Kidney epithelial cell (primary cell): ENCODE results near the gene PTGIS. TPM values are rescaled to one million over a fixed set of nuclear protein-coding genes. Genes with fewer than 3 reads are reported as not detected.

ENCODE experiments used
- DNase-seq: peaks from one replicate; pipeline ENCODE4 v3.0.0-alpha.2; 2010; ENCODE audit warnings: low read depth
- H3K27me3 ChIP-seq: 2 replicates; pipeline ENCODE4 v1.6.0; 2011; ENCODE audit warnings: low read length; ENCODE audit not compliant: control insufficient read depth, insufficient read depth
- H3K36me3 ChIP-seq: 2 replicates; pipeline ENCODE4 v1.5.1; 2011; ENCODE audit warnings: low read length; ENCODE audit not compliant: control insufficient read depth, insufficient read depth
- H3K4me3 ChIP-seq: 2 replicates; pipeline ENCODE4 v1.5.1; 2011; ENCODE audit warnings: low read depth, mild to moderate bottlenecking, control low read depth, low read length
- total RNA-seq: library from RNA; depleted of rRNA; stranded (reverse); fragments of >200 nt; gene quantifications from 2 replicates; pipeline ENCODE4 v1.2.3, GENCODE V29; 2015
- TF ChIP-seq, protein P1 (sequence below): IDR thresholded peaks from 2 replicates; pipeline ENCODE4 v1.5.1; 2011; ENCODE audit warnings: mild to moderate bottlenecking, moderate library complexity, low read length, control low read depth, inconsistent platforms; ENCODE audit not compliant: insufficient read depth, poor library complexity, severe bottlenecking

The PTGIS gene
- total RNA-seq, 1 donor from 2014 or later, result 0.88 TPM

DNA sequence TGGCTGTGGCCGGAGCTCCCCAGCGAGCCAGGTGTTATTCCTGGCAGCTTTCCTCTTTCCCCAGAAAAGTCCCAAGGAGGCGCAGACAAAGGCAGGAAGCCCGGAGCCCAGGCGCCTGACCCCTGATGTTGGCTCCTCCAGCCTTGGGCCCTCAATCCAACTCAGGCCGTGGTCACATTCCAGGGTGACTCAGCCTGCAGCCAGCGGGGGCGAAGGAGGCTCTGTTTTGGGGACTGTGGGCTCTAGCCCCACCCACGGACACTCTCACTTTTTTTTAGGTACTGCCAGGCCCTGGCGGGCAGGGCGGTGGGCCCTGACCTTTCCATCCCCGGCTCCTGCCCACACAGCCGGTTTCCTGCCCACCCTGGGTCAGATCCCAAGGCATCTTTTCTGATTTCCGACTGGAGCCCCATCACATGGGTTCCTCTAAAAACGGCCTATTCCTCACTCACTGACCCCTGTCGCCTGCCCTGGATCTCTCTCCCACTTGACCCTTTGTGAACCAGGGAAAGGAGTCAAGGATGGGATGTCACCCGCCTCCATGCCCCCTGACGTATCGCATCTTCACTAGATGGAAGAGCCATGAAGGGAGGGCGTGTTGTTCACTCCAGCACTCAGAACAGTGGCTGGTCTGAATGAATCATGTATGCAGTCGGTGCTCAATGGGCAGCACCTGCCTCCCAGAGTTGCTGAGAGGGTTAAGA, 5.5 kb downstream of the PTGIS start:
- H3K36me3 ChIP-seq, result no peaks in the 10 kb centered on the region
- TF ChIP-seq, protein P1, sequence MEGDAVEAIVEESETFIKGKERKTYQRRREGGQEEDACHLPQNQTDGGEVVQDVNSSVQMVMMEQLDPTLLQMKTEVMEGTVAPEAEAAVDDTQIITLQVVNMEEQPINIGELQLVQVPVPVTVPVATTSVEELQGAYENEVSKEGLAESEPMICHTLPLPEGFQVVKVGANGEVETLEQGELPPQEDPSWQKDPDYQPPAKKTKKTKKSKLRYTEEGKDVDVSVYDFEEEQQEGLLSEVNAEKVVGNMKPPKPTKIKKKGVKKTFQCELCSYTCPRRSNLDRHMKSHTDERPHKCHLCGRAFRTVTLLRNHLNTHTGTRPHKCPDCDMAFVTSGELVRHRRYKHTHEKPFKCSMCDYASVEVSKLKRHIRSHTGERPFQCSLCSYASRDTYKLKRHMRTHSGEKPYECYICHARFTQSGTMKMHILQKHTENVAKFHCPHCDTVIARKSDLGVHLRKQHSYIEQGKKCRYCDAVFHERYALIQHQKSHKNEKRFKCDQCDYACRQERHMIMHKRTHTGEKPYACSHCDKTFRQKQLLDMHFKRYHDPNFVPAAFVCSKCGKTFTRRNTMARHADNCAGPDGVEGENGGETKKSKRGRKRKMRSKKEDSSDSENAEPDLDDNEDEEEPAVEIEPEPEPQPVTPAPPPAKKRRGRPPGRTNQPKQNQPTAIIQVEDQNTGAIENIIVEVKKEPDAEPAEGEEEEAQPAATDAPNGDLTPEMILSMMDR, result no peak
- DNase-seq, result no peak
- H3K4me3 ChIP-seq, result no peak overlapping the region
- H3K27me3 ChIP-seq, result peaks cover 3% of the 10 kb centered on the region

DNA sequence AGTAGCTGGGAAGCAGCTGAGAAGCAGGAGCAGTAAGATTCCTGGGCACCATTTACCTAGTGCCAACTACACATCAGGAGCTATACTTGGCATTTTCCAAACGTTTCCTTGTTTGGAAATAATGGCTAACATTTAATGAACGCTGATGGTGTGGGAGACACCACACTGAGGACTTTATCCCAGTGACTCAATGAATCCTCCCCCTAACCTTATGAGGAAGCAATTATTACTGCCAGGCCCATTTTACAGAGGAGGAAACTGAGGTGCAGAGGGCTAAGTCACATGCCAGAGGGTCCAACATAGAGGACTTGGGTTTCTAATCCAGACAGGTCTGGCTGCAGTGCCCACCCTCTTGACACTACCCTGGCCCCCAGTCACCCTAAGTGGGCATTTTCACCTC, 6.1 kb downstream of the PTGIS start:
- Histone ChIP-seq H3K4me3 (no peak overlapping the region), H3K36me3 (no peaks in the 10 kb centered on the region), H3K27me3 (no peaks in the 10 kb centered on the region)
- DNase-seq, result no peak
- TF ChIP-seq, protein P1, result no peak

DNA sequence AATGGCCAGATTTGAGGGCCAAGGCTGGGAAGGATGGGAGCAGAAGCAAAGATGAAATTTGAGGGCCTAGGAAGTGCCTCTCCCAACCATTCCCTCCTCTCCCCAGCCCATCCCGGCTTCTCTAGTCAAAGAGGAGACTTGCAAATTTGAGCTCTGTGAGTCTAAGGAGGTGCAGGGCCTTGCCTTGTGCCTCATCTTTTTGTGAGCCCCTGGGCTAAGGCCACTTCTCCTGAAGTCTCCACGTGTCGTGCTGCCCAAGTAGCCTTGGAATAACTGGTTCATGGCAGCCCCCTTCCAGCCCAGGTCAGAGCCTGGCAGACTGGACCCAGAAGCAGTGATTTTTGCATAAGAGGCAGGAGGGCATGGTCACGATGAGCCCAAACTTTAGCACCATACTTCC, 6.7 kb downstream of the PTGIS start:
- no peak for DNase-seq
- H3K27me3 ChIP-seq, result no peaks in the 10 kb centered on the region
- TF ChIP-seq, protein P1, result no peak
- H3K36me3 ChIP-seq, result no peaks in the 10 kb centered on the region
- H3K4me3 ChIP-seq, result no peak overlapping the region

DNA sequence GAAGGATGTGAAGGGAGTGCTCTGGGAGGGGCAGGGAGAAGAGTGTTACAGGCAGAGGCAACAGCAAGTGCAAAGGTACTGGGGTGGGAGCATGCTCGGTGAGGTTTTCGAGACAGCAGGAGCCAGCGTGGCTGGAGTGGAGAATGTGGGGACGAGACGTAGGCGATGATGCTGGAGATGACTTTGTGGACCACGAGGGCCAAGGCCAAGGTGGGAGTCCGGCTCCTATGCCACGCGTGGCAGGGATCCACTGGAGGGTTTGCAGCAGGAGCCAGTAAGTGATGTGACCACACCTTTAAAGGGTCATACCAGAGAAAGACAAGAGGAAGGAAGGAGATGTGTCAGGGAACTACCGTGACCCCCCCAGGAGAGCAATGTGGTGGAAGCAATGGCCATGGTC, 7.3 kb downstream of the PTGIS start:
- no peak overlapping the region for H3K4me3 ChIP-seq

DNA sequence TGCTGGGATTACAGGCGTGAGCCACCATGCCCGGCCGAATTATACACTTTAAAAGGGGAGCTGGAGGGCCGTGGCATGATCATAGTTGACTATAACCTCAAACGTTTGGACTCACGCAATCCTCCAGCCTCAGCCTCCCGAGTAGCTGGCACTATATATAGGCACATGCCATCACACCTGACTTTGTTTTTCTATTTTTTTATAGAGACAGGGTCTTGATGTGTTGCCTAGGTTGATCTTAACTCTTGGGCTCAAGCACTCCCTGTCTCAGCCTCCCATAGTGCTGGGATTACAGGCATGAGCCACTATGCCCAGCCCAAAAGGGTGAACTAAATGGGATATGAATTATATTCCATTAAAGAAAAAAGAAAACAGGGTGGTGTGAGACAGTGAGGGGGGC, 7.8 kb downstream of the PTGIS start:
- no peak for DNase-seq
- Histone ChIP-seq H3K36me3 (no peaks in the 10 kb centered on the region), H3K27me3 (no peaks in the 10 kb centered on the region), H3K4me3 (no peak overlapping the region)
- TF ChIP-seq, protein P1, result no peak

More for the DNA sequence above, 7.3 kb downstream of the PTGIS start:
- no peak for DNase-seq
- H3K27me3 ChIP-seq, result no peaks in the 10 kb centered on the region
- TF ChIP-seq, protein P1, result no peak
- H3K36me3 ChIP-seq, result no peaks in the 10 kb centered on the region
